MCF 10A (cell line): ENCODE results near the gene MYO10. TPM values are rescaled to one million over a fixed set of nuclear protein-coding genes. Genes with fewer than 3 reads are reported as not detected.

Experiments used
- BruUV-seq: library from RNA; stranded (reverse); fragments of 400-500 nt; replicated peaks from 2 replicates; lab custom pipeline; 2021; lab: Mats Ljungman, UMichigan
- CTCF ChIA-PET: fragments of 300-600 bp; sonication (Branson Sonifier 250); formaldehyde crosslinking; extraction: SDS; loops from one replicate; lab custom pipeline; 2021; ENCODE audit warnings: antibody characterized with exemption, inconsistent platforms; lab: Yijun Ruan, JAX
- POLR2A ChIA-PET: fragments of 300-600, 350-650 bp; sonication (Branson Sonifier 250); formaldehyde crosslinking; extraction: SDS; loops from one replicate; lab custom pipeline; 2020; ENCODE audit warnings: antibody characterized with exemption, inconsistent platforms; lab: Yijun Ruan, JAX
- DNase-seq: peaks from one replicate; pipeline ENCODE4 v3.0.0-alpha.2; 2018; ENCODE audit not compliant: unreplicated experiment
- H3K27ac Mint-ChIP-seq: one replicate; pipeline ENCODE4 v1.8.0; 2022; ENCODE audit warnings: mild to moderate bottlenecking, low read depth, mixed read lengths; ENCODE audit not compliant: unreplicated experiment
- H3K27me3 Mint-ChIP-seq: one replicate; pipeline ENCODE4 v1.8.0; 2022; ENCODE audit warnings: mixed read lengths; ENCODE audit not compliant: insufficient read depth, unreplicated experiment
- H3K36me3 Mint-ChIP-seq: one replicate; pipeline ENCODE4 v1.8.0; 2022; ENCODE audit warnings: mild to moderate bottlenecking, moderate library complexity, mixed read lengths; ENCODE audit not compliant: insufficient read depth, unreplicated experiment
- H3K4me1 Mint-ChIP-seq: one replicate; pipeline ENCODE4 v1.8.0; 2022; ENCODE audit warnings: mixed read lengths; ENCODE audit not compliant: insufficient read depth, unreplicated experiment
- H3K4me3 Mint-ChIP-seq: one replicate; pipeline ENCODE4 v1.8.0; 2022; ENCODE audit warnings: mild to moderate bottlenecking, moderate library complexity, mixed read lengths; ENCODE audit not compliant: unreplicated experiment
- H3K9me3 Mint-ChIP-seq: one replicate; pipeline ENCODE4 v1.8.0; 2022; ENCODE audit warnings: mixed read lengths; ENCODE audit not compliant: unreplicated experiment
- CTCF ChIP-seq: fragments of 200-600 bp; IDR thresholded peaks from one replicate; pipeline ENCODE4 v1.8.0; 2022; ENCODE audit warnings: antibody characterized with exemption, mild to moderate bottlenecking; ENCODE audit not compliant: unreplicated experiment
- intact Hi-C: fragments of 100-400 bp; cut with micrococcal nuclease; formaldehyde crosslinking; loops from 2 replicates; pipeline ENCODE4 v1.14.1; 2022
- total RNA-seq: library from RNA; stranded (reverse); gene quantifications from 2 replicates; pipeline ENCODE4 v1.2.3, GENCODE V29; 2022

The MYO10 gene
- total RNA-seq, 1 experiment from 2014 or later, result 35.7 TPM

- ChIA-PET CTCF (interaction anchor here (0.8 to 4.1 kb wide), 7 partner anchors 16 to 281 kb away, joined by 3 to 28 read pairs (median 4); no protein-coding TSS in a partner anchor), POLR2A (interaction anchor here (0.6 to 5.6 kb wide), 7 partner anchors 12 to 140 kb away, joined by 3 to 60 read pairs (median 12); partner anchors contain the start of gene MYO10)
- Mint-ChIP-seq H3K4me3 (peak overlapping the region; percentile 3), H3K27me3 (no peaks in the 10 kb centered on the region), H3K9me3 (no peaks in the 10 kb centered on the region), H3K36me3 (peaks cover 2% of the 10 kb centered on the region), H3K27ac (peak overlapping the region; percentile 90), H3K4me1 (peaks cover 43% of the 10 kb centered on the region)
- no TSS peak for BruUV-seq
- no peak for TF ChIP-seq CTCF
- intact Hi-C loops, result no loop called here
- no peak for DNase-seq
These were observed 21.5 kb downstream of the MYO10 start for GRCh38 chr5:16914584-16914983.

GRCh38 chr5:16914108-16914435 lies 22.0 kb downstream of the MYO10 start:
- Mint-ChIP-seq H3K27ac (peak overlapping the region; percentile 90), H3K4me1 (peaks cover 43% of the 10 kb centered on the region), H3K27me3 (no peaks in the 10 kb centered on the region), H3K36me3 (peaks cover 4% of the 10 kb centered on the region), H3K9me3 (no peaks in the 10 kb centered on the region), H3K4me3 (peak overlapping the region; percentile 3)
- ChIA-PET CTCF (interaction anchor here (0.6 to 4.1 kb wide), 13 partner anchors 9 to 281 kb away, joined by 3 to 28 read pairs (median 4); no protein-coding TSS in a partner anchor), POLR2A (interaction anchor here (0.9 to 5.6 kb wide), 12 partner anchors 8 to 58 kb away, joined by 3 to 60 read pairs (median 6); partner anchors contain the start of gene MYO10)
- no peak for TF ChIP-seq CTCF
- DNase-seq, result no peak
- intact Hi-C loops, result no loop called here
- BruUV-seq, result TSS peak; percentile 30

- no TSS peak for BruUV-seq
- no peak for TF ChIP-seq CTCF
- DNase-seq, result peak; percentile 93
- H3K36me3 Mint-ChIP-seq, result peaks cover 4% of the 10 kb centered on the region
- POLR2A ChIA-PET, result interaction anchor here (0.6 to 5.6 kb wide), 19 partner anchors 9 to 447 kb away, joined by 3 to 60 read pairs (median 6); partner anchors contain the start of gene MYO10
- H3K4me1 Mint-ChIP-seq, result peaks cover 43% of the 10 kb centered on the region
- CTCF ChIA-PET, result interaction anchor here (0.6 to 4.1 kb wide), 17 partner anchors 9 to 481 kb away, joined by 3 to 28 read pairs (median 4); no protein-coding TSS in a partner anchor
- no peaks in the 10 kb centered on the region for H3K27me3 Mint-ChIP-seq
- peak overlapping the region; percentile 90 for H3K27ac Mint-ChIP-seq
- intact Hi-C loops, result no loop called here
- H3K4me3 Mint-ChIP-seq, result peak overlapping the region; percentile 57
- H3K9me3 Mint-ChIP-seq, result no peaks in the 10 kb centered on the region
These were observed 22.6 kb downstream of the MYO10 start for GRCh38 chr5:16913187-16914107.

GRCh38 chr5:16912080-16912479 lies 24.0 kb downstream of the MYO10 start:
- TF ChIP-seq CTCF, result no peak
- H3K27me3 Mint-ChIP-seq, result no peaks in the 10 kb centered on the region
- no peaks in the 10 kb centered on the region for H3K9me3 Mint-ChIP-seq
- intact Hi-C loops, result no loop called here
- peaks cover 4% of the 10 kb centered on the region for H3K36me3 Mint-ChIP-seq
- no peak for DNase-seq
- ChIA-PET CTCF (interaction anchor here (0.5 to 3.4 kb wide), 6 partner anchors 24 to 293 kb away, joined by 3 to 28 read pairs (median 5); partner anchors contain the start of gene MYO10), POLR2A (interaction anchor here (0.5 to 5.6 kb wide), 10 partner anchors 9 to 222 kb away, joined by 3 to 60 read pairs (median 6); partner anchors contain the start of gene MYO10)
- H3K27ac Mint-ChIP-seq, result peak overlapping the region; percentile 90
- peaks cover 39% of the 10 kb centered on the region for H3K4me1 Mint-ChIP-seq
- no peak overlapping the region for H3K4me3 Mint-ChIP-seq
- BruUV-seq, result no TSS peak
